Ovary (tissue), 3 donors: ENCODE data around the gene TCF12.

Source experiments
- CTCF ChIP-seq, 3 donors: fragments of 450-650 bp in 2 of 3; fragments of 200-600 bp in 1 of 3; IDR thresholded peaks; one replicate each; pipeline versions ENCODE4 v1.5.1 to v1.8.0; 2016 to 2022; ENCODE audit warnings: antibody characterized with exemption in 3 of 3, mild to moderate bottlenecking in 1 of 3
- EP300 ChIP-seq: sonication (generic); formaldehyde crosslinking; IDR thresholded peaks from one replicate; pipeline ENCODE4 v1.6.1; 2017; ENCODE audit warnings: antibody characterized with exemption
- POLR2A ChIP-seq: fragments of 450-650 bp; IDR thresholded peaks from one replicate; pipeline ENCODE4 v1.6.1; 2017; ENCODE audit warnings: antibody characterized with exemption, mild to moderate bottlenecking, moderate library complexity
- donor health status: DM: no; HTN: no; CAD: no.

- TF ChIP-seq CTCF (IDR thresholded peaks at IDR 0.05) = no peak
- no peak for TF ChIP-seq POLR2A
- no peak for TF ChIP-seq EP300
Observed at GRCh38 chr15:57198131-57198530, 279.7 kb downstream of the TCF12 start.
